Measurements from ENCODE around the gene ADCY10.

- TF ChIP-seq CTCF (IDR thresholded peaks at IDR 0.05; ENCODE audit: low read depth, low read length) (no peak), EZH2phosphoT487 (IDR thresholded peaks at IDR 0.05; ENCODE audit: low read depth) (no peak)
Measured at GRCh38 chr1:167812972-167813371, 101.0 kb downstream of the ADCY10 start.

Data from OCI-LY3 (cell line).